CD4-positive, alpha-beta T cell treated with Interleukin-21 for 1 hour (primary cell): Measurements from ENCODE around the gene RACGAP1.
"Not testable (repeated sequence)": the region's sequence is repeated elsewhere in the genome, so short reads cannot be mapped to it uniquely, and the experiment has no call there.

Experiments used
- DNase-seq: peaks from one replicate; pipeline ENCODE4 v3.0.0-alpha.2; 2020

The RACGAP1 gene

GRCh38 chr12:50024805-50025186 lies 498 bp downstream of the RACGAP1 start:
- peak; percentile 10 for DNase-seq

GRCh38 chr12:50024227-50024626 lies 1.1 kb downstream of the RACGAP1 start:
- no peak for DNase-seq

GRCh38 chr12:50022903-50023302 lies 2.4 kb downstream of the RACGAP1 start:
- no peak for DNase-seq

- DNase-seq = no peak
These were observed 4.3 kb downstream of the RACGAP1 start for GRCh38 chr12:50021031-50021430.

- no peak for DNase-seq
These were observed 5.8 kb downstream of the RACGAP1 start for GRCh38 chr12:50019524-50019923.

GRCh38 chr12:50018968-50019367 lies 6.3 kb downstream of the RACGAP1 start:
- no peak for DNase-seq

- DNase-seq = no peak
These were observed 7.1 kb downstream of the RACGAP1 start for GRCh38 chr12:50018154-50018553.

GRCh38 chr12:50017641-50018040 lies 7.7 kb downstream of the RACGAP1 start:
- DNase-seq = no peak

GRCh38 chr12:50016501-50017475 lies 8.5 kb downstream of the RACGAP1 start:
- no peak for DNase-seq

- no peak for DNase-seq
These were observed 11.0 kb downstream of the RACGAP1 start for GRCh38 chr12:50014342-50014741.

GRCh38 chr12:50013361-50014147 lies 11.7 kb downstream of the RACGAP1 start:
- DNase-seq = peak; percentile 9

GRCh38 chr12:50006754-50007442 lies 18.4 kb downstream of the RACGAP1 start:
- no peak for DNase-seq

- DNase-seq = no peak
These were observed 19.0 kb downstream of the RACGAP1 start for GRCh38 chr12:50006280-50006679.

GRCh38 chr12:50005175-50005574 lies 20.1 kb downstream of the RACGAP1 start:
- no peak for DNase-seq

- no peak for DNase-seq
These were observed 20.6 kb downstream of the RACGAP1 start for GRCh38 chr12:50004696-50005095.

- DNase-seq = no peak
These were observed 21.7 kb downstream of the RACGAP1 start for GRCh38 chr12:50003595-50003994.

- no peak for DNase-seq
These were observed 26.8 kb downstream of the RACGAP1 start for GRCh38 chr12:49998453-49998852.

GRCh38 chr12:49990273-49990672 lies 35.0 kb downstream of the RACGAP1 start:
- no peak for DNase-seq

GRCh38 chr12:49989400-49989799 lies 35.9 kb downstream of the RACGAP1 start:
- not testable (repeated sequence) for DNase-seq

- DNase-seq = no peak
These were observed 37.5 kb downstream of the RACGAP1 start for GRCh38 chr12:49987625-49988303.

GRCh38 chr12:49986476-49986875 lies 38.8 kb downstream of the RACGAP1 start:
- DNase-seq = not testable (repeated sequence)

GRCh38 chr12:49985981-49986380 lies 39.3 kb downstream of the RACGAP1 start:
- DNase-seq = no peak
